NCI-H82 (cell line): ENCODE measurements around the gene LIN7B.
"Not testable (repeated sequence)": the region's sequence is repeated elsewhere in the genome, so short reads cannot be mapped to it uniquely, and the experiment has no call there.

Experiments used
- DNase-seq: peaks from one replicate; lab custom pipeline; 2025; lab: John Stamatoyannopoulos, UW

LIN7B gene

DNA sequence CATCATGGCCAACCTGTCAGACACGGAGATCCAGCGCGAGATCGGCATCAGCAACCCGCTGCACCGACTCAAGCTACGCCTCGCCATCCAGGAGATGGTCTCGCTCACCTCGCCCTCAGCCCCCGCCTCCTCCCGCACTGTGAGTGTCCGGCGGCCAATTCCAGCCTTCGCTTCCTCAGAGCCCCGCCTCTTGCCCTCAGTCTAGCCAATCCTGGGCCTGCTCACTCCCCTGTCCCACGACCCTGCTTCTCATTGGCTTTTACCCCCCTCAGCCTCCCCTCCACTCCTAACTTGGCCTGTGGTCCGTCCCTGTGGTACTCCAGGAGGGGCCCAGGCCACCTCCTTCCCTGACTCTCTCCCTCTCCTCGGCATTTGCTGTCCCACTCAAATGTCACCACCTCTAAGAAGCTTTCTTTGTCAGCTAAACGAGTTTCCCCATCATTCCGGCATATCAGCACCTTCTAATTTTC, 28.7 kb downstream of the LIN7B start:
- peak; percentile 98 for DNase-seq

DNA sequence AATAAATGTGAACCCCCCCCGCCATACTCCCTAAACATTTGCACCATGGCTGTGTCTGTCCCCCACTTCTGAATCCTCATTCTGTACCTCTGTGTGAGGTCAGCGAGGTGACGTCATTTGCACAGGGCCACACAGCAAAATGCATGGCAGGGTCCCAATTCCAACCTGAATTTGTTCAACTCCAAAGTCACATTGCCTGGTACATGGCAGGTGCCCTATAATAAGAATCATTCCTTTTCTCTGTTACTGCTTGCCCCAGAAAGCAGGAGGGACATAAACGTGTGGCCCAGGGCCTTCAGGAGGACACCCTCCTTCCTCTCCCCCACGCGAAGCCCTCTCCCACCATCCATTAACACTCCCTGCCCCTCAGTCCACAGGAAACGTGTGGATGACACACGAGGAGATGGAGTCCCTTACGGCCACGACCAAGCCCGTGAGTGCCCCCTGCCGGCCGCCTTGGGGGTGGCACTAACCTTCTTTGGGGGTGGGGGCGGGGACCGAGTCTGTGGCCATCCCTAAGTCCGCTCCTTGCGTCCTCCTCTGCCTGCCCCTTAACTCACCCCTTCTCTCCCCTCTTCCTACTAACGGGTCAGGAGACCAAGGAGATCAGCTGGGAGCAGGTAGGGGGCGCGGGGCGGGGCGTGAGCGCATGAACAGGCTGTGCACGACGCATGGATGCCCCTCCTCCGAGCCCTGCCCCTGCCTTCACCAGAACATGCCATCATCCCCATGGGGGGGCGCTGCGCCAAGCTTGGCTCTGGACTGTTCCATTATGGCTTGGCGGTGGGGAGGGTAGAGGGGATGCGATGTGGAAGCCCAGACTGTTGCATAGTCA, 31.6 kb downstream of the LIN7B start:
- peak; percentile 87 for DNase-seq

DNA sequence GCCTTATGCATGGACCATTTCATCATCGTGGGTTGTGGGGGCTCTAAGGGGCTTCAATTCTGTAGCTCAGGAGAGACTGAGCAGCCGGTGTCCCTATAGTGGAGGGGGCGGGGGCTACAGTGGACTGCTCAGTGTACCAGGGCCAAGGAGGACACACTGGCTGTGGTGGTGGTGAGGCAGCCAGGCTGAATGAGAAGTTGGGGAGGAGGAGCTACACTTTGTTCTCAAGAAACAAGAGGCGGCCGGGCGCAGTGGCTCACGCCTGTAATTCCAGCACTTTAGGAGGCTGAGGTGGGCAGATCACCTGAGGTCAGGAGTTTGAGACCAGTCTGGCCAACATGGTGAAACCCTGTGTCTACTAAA, 32.2 kb downstream of the LIN7B start:
- not testable (repeated sequence) for DNase-seq

DNA sequence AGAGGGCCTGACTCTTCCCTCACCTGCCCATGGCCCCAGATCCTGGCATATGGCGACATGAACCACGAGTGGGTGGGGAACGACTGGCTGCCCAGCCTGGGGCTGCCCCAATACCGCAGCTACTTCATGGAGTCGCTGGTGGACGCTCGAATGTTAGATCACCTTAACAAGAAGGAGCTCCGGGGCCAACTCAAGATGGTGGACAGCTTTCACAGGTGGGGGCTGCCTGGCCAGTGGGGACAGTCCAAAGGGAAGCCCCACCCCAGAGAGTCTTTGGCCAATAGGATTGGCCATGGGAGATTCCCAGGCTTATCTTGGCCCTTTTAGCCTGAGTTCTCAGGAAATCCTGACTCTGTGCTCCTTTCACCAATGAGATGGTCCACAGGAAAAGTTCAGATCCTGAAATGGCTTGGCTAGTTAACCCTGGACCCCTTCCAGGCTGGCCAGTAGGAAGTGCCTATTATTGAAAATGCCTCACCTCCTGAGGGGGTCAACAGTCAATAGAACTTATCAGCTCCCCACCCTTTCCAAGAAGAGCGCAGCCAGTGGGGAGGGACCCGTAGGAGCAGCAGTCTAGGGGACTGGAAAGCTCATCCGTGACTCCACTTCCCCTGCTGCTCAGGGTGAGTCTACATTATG, 34.0 kb downstream of the LIN7B start:
- DNase-seq, result peak; percentile 41

DNA sequence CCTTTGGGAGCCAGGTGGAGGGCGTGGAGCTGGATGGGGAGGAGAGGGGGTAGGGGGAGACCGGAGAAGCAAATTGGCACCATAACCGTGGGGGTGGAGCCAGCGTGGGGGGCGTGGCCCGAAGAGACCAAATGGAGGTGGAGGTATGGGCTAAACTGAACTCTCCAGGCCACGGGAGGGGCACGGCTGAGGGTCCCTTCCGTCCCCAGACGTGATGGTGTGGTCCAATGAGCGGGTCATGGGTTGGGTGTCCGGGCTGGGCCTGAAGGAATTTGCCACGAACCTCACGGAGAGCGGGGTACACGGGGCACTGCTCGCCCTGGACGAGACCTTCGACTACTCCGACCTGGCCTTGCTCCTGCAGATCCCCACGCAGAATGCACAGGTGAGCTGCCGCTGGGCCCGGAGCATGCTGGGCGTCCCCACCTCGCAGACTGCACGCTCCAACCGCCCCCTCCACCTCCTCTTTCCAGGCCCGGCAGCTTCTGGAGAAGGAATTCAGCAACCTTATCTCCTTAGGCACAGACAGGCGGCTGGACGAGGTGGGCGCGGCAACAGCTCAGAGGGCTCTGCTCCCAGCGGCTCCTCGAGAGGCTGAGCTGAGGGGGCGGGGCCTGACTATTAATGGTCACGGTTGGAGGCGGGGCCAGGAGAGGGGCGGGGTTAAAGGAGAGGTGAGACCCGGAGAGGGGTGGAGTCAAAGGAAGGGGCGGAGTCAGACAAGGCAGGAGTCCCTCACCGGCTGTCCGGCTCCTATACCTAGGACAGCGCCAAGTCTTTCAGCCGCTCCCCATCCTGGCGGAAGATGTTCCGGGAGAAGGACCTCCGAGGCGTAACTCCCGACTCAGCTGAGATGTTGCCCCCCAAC, 34.8 kb downstream of the LIN7B start:
- DNase-seq, result peak; percentile 100

DNA sequence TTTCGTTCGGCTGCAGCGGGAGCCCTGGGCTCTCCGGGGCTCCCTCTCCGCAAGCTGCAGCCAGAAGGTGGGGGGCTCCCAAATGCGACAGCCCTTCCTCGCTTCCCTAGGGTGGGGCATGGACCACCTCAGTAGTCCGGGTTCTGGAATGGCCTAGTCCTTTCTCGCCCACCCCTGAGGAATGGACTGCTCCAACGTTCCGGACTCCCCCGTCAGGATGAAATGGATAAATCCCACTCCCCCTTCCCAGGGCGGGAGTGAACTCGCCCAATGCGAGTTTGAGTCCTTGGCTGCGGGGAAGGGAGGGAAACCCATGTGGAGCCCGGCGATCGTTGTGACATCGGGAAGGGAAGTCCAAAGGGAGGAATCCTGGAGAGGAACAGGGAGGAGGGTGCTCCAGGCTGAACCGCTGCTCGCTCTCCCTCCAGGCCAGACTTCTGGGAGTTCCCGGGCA, 35.5 kb downstream of the LIN7B start:
- peak; percentile 93 for DNase-seq

DNA sequence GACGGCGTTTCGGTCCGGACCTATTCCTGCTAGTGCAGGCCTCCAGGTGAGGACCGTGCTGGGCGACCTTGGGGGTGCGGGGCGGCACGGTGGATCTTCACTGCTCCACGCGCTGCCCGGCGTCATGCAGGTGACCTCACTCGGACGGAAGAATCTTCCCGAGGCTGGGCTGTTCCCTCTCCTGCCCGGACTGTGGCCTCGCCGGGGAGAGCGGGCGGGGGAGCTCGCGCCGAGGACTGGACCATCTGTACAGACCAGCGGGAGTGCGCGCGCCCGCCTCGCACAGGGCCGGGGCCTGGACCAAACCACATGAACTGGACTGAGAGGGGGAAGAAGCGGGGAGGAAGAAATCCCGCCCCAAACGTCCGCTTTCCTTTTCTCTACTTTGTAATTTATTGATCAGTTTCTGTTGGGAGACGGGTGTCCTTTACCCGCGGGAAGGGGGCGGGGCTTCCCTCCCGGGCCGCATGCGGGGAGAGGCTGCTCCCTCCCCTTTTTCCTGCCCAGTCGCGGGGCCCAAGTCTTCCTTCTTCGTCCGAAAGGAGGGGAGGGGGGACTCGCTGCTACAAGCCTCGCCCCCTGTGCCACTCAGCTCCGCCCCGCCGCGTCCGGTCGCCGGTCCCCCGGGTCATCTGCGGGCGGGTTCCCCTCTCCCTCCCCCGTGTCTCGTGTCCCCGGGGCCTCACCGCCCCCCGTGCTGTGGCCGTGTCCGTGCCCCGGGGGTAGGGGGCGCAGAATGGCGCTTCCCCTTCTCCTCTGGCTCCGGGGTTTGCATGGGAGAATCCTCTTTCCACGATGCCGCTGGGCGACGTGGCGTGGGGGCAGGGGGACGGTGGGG, 36.2 kb downstream of the LIN7B start:
- DNase-seq, result peak; percentile 96

DNA sequence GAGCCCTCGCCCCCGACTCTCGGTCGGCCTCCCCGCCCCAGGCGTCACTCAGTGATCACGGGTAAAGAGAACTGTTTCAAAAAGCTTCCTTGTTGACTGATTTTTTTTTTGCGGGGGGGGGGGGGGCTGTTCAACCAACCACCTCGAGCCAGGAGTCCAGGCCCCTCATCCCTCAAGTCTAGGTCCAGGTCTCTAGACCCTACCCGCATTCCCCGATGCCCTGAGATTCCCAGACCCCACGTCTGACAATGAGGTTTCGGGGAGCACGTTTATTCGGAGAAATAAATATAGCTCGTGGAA, 36.7 kb downstream of the LIN7B start:
- no peak for DNase-seq

DNA sequence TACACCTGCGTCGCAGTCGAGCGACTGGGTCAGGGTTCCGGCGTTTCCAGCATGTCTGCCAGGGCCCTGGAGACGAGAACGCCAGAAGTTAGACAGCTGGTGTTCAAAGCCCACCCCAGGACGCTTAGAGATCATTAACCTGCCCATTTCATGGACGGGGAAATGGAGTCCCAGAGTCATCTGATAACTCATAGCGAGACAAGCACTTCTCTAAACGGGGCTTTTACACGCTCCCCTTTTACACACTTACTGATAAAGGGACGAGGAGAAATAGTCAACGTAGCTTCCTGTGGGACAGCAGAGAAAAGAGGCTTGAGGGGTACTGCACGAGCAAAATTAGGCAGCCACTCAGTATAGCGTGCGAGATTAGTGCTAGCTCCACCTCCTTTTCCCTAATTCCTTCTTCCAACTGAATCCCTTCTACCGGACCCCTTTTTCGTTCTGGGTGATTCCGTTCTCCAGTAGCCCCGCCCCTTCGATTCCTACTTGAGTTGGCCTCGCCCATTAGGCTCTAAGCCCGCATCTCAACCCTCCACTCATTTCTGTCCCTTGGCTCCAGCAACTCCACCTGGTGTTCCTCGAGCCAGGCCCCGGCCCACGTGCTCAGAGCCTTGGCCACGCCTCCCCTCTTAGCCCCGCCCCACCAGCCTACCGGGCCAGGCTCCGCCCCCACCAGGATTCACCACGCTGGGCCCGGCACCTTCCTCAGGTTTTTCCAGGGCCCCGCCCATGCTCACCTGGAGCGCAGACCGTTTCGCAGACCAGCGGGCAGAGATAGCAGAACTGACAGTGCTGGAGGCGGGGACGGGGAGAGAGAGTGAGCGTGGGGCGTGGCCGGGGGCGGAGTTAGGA, 37.3 kb downstream of the LIN7B start:
- DNase-seq, result peak; percentile 94

DNA sequence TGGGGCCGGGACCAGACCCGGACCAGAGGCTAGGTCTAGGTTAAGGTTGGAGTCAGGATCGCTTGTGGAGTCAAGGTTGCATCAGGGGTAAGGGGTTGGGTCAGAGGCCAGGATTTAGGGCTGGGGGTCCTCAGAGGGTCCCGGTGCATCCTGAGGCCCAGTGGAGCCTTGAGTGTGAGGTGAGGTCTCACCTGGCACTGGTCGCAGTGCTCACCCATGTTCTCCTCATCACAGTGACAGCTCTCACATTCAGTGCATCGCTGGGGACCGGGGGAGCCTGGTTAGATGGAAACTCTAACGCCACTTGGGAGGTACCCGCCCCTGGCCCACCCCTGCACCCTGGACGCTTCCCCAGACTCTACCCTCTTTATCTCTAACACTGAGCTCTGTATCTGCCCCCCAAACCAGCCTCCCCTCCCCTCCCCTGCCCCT, 38.0 kb downstream of the LIN7B start:
- DNase-seq, result no peak

DNA sequence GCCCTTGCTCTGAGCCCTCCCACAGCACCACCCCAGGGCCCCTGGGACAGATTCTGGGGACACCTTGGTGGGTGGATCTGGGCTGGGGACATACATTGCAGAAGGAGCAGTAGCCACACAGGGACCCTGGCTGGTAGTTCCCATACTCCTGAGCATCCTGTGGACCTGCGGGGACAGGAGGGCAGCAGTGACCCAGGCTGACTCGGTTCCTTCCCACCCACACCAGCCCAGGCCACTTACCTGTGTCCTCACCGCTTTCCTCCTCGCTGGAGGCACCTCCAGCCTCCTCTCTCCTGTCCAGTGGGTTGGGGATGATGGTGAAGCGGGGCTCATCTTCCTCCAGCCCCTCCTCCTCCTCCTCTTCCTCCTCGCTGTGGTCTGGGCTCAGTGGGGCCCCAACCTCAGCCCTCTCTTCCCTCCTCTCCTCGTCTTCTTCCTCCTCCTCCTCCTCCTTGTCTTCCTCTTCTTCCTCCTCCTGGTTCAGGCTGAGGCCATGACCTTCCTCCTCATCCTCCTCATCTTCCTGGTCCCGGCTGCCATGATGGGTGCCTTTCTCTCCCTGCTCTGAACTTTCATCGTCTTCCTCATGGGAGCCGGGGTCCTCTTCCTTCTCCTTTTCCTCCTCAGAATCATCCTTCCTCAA, 39.1 kb downstream of the LIN7B start:
- no peak for DNase-seq

DNA sequence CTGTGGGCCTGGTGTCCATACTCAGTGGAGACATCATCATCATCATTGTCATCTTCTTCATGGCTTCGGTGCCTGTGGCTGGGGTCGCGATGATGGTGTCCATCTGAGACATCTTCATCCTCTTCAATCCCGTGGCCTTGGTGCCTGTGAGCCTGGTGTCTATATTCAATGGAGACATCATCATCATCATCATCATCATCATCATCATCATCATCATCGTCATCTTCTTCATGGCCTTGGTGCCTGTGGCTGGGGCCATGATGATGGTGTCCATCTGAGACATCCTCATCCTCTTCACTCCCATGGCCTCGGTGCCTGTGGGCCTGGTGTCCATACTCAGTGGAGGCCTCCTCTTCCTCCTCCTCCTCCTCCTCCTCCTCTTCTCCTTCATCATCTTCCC, 40.1 kb downstream of the LIN7B start:
- no peak for DNase-seq

DNA sequence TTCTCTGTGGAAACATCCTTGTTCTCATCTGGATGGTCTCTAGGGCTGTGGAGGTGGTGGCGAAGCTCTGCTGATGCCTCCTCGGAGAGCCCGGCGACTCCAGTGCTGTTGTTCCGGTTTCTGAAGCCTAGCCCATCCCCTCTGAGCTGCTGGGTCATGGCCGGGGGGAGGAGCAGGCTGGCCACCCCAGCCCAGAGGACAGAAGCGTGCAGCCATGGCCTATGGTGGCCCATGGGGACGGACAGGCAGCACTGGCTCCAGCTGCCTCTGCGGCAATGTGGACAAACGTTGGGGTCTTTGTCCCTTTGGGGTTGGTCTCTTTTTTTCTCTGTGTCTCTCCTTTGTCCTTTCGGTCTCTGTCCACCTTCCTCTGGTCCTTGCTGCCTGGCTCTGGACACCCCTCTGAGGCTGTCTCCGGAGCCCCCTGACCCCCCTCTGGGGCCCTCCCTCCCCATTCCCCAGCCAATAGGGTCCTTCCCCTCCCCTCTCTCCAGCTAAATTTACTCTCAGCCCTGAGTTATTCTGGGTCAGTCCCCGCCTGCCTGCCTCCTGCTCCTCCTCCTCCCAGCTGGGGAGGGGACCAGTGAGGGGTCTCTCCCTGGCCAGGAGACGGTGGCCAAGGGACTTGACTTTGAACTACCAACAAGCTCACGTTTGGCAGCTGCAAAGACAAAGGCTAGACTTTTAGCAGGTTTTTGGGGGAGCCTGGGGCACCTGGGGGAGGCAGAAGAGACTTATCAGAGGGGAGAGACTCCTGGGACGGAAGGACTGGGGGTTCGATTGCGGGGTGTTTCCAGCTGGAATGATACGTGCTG, 41.0 kb downstream of the LIN7B start, which contains the start of gene HRC:
TSS of gene HRC (minus strand) at position 392 of the 815 bp plus-strand sequence. CDS start at position 233, 159 bp downstream.
- no peak for DNase-seq

DNA sequence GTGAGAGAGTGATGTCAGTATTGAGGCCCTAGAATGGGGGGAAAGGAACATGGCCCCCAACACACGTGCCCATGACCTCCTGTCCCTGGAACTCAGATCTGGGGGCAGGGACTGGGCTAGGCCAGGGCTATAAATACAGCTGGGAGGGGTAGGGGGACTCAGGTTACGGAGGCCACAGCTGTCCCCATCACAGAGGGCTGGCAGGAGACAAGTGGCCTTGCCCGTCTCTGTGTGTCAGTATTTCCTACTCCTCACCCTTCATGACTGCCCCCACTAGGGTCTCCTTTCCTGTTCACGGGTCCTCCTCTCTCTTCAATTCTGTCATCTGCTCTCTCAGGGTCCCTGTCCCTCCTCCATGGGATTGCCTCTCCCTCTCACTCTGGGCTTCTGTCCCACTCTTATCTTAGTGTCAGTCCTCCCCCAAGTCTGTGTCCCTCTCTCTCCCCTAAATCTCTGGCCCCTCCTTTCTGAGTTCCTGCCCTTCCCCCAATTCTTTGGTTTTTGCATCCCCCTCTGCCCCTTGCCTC, 41.7 kb downstream of the LIN7B start:
- peak; percentile 44 for DNase-seq

DNA sequence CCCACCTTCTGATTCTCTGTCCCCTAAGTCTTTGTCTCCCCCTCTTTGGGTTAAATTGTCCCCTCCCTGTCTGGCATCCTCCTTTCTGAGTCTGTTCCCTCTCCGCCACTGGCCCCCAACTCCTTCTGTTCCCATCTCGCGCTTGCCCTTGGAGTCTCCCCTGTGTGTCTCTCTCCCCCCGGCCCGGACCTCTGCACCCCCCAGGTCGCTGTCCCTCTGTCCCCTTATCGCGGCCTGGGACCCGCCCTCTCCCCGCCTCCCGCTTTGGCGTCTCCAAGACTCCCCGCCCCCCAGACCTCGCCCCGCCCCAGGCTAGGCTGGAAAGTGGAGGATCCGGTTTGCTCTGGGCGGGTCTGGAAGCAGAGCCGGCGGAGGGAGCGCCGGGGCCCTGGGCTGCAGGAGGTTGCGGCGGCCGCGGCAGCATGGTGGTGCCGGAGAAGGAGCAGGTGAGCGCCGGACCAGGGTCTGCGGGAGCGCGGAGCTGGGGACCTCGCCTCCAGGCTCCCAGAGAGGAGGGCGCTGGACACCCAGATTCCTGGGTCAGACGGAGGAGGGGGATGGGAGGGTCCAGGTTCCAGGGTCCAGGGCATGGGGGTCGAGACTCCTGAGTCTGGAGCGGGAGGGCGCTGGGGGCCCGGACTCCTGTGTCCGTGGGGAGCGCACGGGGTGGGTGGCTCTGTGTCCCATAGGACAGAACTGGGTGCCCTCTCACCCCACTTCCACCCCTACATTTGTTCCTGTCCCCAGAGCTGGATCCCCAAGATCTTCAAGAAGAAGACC, 43.5 kb downstream of the LIN7B start, which contains the start of gene TRPM4:
TSS of gene TRPM4 (plus strand) at position 348 of the 780 bp plus-strand sequence. CDS start at position 423, 75 bp downstream.
- DNase-seq, result peak; percentile 93

DNA sequence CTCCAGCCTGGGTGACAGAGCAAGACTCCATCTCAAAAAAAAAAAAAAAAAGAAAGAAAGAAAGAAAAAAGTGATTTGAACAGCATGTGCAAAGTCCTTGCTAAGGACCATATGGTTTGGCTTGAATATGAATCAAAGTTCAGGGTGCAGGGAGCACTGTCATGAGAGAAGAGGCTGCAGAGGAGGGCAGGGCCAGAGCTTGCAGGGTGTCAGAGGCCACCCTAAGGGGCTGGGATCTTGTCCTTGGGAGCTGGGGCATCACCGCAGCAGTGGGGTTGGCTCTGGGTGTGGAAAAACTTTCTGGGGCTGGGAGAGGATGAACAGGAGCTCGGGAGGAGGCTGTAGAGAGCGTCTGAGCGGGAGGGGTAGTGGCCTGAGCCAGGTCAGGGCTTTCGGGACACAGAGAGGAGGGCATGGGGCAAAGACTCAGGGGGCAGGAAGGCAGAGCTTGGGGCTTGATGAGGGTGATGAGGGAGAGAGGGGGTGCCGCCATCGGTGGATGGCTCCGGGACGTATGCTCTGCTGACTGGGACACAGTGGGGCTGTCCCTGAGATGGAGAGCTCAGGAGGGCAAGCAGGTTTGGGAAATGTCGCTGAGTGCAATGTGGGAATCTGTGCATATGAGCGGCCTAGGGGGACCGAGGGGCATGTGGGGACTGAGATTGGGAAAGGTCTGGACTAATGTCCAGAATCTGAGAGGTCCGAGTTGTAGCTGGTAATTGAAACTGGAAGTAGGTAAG, 46.5 kb downstream of the LIN7B start:
- DNase-seq, result no peak

DNA sequence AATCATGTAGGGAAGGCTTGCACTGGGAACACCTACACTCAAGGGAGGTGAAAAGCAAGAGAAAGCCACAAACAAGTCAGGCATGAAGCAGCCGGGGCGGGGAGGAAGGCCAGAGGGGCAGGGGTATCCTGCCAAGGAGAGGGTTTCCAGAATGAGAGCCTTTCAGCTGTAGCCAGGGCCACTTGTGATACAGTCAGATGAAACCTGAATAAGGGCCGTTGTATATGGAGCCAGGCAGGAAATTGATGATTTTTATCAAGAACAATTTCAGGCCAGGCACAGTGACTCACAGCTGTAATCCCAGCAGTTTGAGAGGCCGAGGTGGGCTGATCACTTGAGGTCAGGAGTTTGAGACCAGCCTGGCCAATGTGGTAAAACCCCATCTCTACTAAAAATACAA, 47.8 kb downstream of the LIN7B start:
- no peak for DNase-seq
